HG02970 (cell line): Measurements from ENCODE around the gene MED14.

Source experiments
- ATAC-seq: cut with Tn5 transposase; IDR thresholded peaks from one replicate; pipeline ENCODE4 v1.9.1; 2021; ENCODE audit warnings: mild to moderate bottlenecking, moderate library complexity, moderate number of reproducible peaks; ENCODE audit not compliant: unreplicated experiment, low FRiP score

Gene MED14

DNA sequence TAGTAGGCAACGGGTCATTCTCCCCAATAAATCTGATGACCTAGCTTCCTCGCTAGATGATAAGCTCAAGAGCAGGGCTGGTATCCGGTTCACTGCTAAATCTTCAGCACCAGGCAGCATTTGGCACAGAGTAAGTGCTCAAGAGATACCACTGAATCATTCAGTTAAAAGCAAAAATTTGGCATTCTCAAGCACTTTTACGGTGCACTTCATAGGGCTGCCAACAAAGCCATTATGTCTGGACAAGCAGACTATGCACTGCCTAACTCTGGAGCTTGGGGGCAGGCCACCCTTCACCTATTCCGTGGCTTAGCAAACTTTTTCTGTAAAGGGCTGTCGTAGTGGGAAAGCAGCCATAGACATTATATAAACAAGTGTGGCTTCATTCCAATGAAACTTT, 64.2 kb downstream of the MED14 start:
- no peak for ATAC-seq

DNA sequence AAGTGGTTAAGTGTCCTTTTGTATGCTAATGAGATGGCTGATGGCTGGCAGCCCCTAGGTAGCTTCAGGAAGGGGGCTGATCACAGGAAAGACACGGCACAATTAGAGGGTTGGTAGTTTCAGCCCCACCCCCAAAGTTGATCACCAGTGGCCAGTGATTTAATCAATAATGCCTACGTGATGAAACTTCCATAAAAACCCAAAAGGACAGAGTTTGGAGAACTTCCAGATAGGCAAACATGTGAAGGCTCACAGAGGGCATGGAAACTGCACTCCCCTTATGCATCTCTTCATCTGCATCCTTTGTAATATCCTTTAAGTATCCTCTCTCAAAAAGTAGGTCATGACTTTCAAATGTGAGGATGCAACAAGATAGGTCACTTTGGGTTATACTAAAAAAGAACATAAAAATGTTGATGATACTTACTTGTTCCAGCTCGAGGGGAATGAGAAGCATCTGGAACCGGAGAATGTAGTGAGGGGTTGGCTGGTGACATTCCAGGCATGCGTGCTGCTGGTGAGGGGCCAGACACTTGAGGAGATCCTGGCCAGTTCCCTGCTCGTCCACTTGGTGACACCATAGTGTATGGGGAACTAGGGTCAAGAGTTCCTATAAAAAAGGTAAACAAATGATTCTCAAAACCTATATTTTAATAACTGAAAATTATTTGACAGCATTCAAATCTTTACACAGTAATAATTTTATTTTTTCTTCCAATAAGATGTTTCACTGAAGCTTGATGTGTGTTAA, 71.3 kb downstream of the MED14 start:
- no peak for ATAC-seq

DNA sequence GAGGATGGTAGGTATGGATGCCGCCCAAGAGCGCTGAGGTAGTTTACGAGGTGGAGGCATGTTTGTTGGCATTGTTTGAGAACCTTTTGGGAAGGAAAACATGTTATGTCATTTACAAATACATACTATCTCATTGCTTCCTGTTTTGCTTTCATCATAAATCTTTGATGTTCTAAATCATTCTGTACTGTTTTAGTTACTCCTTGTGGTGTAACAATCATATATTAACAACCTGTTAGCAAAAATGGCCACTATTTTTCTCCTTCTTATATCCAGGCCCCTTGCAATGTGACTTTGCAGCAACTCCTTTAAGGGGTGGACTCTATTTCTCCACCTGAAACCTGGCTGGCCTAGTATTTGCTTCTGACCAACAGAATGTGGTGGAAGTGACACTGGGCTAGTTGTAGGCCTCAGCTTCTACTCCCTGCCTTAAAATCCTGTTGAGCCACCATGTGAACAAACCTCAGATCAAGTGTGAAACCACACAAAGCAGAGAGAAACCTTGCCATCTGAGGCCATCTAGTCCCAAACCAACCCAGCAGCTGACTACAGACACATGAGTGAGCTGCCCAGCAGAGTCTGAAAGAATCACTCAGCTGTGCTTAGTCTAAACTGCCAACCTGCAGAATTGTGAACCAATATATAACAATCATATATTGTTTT, 72.1 kb downstream of the MED14 start:
- ATAC-seq: no peak

DNA sequence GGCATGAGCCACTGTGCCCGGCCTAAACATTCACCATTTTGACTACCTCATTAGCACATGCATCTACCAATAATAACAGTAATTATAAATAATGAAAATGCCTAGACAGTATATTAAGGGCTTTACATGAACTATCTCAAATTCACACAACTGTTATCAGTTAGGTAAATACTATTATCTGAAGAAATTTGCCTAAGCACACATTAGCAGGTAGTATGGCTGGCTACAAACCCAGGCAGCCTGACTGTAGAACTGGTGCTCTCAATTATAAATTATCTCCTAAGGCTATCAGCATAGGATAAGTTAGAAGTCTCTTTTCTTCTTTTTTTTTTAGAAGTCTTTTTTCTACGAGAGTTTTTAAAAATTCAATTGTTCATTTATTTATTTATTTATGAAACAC, 73.9 kb downstream of the MED14 start:
- ATAC-seq: no peak

DNA sequence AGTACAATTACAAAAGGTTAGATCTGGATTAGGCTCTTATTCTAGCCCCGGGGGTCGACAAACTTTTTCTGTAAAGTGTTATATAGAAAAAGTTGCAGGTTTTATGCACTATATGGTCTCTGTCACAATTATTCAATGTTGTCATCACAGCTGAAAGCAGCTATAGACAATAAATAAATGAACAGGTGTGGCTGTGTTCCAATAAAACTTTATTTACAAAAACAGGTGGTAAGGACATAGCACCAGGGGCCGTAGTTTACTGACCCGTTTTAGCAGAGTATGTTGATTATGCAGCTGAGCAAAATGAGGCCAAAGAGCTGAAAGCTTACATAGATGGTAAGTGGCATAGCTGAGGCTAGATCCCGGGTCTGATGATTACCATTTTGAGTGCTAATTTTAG, 75.0 kb downstream of the MED14 start:
- no peak for ATAC-seq

DNA sequence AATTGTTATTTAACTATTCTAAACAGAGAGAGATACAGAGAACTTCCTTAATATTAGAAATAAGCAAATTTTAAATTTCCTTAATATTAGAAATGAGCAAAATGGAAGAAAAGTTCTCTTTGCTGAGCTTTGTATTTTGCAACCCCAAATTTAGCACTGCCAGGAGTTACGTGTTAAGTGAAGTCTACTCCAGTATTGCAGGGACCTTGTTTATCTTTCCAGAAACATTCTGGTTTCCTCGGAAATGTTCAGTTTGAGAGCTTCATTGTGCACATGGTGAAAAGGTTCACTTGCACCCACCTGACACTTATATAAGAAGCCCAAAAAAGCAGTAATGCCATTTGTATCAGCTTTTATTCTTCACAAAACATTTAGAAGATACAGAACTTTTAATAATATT, 81.8 kb downstream of the MED14 start:
- ATAC-seq: no peak

DNA sequence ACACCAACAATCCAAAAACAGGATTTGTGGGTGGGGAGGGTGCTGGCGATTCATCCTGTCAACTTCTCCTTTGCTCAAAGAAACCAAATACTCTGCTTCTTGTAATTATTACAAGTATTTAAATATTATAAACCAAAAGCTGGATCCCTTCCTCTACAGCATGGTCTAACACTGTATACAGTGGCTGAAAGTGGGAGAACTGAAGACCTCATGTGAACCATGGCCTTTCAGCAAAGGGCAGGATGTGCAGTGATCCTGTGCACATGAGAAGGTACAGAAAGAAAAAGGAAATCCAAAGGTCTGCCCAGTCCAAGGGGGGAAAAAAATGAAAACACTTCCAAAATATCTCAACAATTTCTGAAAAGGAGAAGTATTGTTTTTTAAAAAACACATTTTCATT, 82.7 kb downstream of the MED14 start:
- no peak for ATAC-seq

DNA sequence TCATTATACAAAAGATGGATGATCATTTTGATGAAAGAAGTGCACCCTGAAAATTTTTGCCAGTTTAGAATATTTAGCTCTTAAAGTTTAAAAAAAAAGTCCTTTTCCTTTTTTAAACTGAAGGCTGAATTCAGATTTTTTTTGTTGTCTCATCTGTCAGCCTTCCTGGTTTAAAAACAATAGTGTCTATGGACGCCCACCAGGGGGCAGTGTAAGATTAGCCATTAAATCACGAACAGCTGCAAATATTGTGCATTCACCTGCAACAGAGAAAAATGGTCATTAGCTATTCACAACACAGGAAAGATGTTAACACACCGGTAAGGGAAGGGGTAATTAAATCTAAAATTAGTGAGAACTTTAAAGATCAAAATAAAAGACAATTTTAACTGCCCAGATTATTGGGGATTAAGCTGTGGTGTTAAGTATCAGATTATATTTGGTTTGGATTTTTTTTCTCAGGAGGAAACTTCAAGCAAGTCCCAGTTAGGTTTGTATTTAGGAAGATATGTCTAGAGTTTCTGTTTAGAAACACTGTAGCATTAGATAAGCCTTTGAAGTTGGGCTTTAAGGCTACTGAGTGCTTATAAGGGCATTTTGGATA, 83.6 kb downstream of the MED14 start:
- no peak for ATAC-seq

DNA sequence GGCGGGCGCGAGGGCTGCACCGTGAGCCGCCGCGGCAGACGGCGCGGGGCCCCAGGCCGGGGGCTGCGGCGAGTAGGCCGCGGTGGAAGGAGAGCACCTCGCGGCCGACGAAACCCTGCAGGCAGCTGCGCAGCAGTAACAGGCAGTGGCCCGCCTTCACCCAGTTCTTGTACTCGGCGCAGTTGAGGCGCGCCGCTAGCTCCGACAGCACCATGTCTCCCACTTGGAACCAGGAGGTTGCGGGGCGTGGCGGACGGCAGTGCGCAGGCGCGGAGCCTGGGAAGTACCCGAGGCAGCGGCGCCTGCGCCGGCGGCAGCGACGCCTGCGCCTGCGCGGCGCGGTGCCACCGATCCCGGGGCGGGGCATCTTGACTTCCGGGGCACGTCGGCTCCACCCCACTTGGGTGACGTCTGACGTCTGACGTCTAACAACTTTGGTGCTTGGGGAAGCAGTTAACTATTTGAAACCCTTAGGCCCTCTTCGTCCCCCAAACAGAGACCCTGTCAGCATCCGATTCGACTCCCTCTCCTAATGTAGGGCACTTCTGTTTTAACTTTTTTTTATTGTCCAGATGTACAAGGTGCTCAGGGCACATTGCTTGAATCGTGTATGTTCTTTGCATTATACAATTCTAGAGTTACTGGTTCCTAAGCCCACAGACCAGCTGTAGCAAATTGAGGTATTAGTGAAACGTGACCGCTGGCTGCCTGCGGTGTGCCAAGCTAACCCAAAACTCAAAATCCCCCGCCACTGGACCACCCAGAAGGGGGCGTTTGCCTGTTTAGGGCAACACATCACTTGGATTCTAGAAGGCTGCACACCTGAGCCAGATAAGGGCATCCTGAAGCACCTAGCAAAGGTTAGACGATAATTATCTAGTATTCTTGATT, 87.8 kb downstream of the MED14 start, which contains the start of gene CXorf38:
Gene CXorf38, minus strand, starts transcription at position 255 of the 891 bp plus-strand sequence. Its CDS starts 41 bp downstream, at position 214.
- peak; percentile 65 for ATAC-seq

DNA sequence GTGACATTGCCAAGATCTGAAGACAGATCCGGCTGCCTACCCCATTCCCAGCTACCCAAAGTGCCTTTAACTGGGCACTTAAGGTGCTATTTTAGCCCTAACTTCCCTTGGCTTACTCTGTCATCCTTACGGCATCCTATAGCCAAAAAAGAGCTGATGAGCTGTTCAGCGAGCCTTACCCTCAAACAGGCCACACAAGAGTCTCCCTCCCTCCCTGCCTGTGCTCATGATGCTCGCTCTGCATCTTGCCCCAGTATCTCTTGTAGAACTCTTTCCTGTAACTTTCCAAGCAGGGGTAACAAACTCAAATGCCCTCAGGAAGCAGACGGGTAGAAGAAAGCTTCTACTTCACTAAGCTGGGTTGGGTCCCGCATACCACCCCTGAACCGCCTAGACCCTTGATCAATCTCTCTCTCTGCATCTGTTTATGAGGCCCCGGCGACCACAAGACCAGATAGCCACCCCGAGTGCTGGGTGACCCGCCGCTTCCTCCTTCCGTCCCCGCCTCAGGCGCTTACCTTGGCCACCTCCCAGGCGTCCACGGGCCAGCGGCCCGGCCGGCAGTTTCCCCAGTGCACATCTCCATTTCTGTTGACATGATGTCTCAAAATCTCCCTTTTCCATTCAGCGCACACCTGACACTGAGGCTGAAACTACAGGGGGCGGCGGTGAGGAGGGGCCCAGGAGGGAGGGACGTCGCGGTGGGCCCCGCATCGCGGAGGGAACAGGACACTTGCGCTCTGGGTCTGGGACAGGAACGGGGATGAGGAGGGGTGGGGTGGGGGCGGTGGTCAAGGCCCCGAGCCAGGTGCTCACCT, 88.6 kb downstream of the MED14 start:
- peak; percentile 13 for ATAC-seq

DNA sequence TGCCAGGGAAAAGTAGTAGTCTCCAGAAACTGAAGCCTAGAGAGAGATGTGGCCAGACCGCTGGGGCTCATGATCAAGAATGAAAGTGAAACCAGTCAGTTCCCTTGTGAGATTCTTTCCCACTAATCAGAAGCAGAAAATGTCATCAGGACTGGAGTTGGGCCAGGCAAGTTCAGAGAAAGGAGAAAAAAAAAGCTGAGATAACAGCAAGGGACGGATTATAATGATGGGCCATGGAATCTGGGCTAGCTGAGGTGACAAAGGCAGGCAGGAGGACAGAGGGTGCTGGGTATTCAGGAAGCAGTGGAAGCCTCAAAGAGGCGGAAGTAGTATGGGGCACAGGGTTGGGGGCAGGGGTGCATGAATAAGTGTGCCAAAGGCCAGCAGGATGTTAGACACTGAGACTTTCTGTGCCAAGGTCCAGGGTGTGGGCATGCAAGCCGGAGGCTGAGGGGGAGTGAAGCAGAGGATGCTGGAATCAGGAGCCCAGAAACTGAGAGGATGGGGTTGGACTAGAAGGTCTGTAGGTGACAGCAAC, 90.5 kb downstream of the MED14 start:
- no peak for ATAC-seq

DNA sequence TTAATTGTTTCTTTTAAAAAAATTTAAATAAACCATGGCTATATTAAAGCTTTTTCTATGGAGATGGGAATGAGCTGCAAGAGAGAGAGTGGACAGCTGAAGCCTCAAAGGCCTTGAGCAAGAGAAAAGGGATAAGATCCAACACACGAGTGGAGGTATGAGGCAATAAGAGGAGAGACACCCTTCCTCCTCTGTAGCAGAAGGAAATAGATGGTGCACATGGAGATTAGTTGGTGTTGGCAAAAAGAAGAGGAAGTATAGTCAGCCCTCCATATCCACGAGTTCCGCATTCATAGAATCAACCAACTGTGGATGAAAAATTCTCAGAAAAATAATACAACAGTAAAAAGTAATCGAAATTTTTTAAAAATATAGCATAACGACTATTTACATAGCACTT, 91.2 kb downstream of the MED14 start:
- no peak for ATAC-seq

DNA sequence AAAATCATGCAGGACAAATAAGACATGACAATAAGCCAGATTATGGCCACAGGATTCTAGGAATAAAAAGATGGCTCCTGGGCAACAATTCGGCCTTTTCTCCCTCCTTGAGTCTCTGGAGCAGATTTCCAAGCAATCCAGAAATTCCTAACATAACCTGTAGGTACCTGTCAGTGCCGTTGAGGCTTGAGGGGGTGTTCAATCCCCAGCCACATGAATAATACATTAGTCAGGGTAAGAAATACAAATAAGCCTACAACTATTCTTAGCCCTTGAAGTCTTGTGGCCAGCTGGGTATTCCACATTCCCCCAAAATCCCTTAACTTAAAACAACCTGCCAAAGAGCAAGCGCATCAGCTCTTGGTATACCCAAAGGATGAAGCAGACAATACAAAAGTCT, 97.7 kb downstream of the MED14 start:
- no peak for ATAC-seq

DNA sequence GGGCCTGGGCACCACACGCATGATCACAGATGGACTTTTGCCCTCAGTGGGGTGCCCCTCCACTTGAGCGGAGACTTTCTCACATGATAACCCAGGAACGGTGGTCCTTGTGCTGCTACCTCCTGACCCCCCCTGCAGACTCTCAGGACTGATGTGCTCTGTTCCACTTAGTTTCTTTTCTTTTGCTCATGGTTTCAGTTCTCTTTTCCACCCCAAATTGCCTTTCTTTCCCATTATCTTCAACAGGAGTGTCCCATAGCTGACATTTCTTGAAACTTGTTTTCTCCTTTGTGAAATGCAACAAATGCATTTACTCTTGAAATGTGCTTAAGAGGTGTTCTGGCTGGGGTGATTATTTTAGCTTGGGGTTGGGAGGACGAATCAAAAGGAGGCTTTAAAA, 103.1 kb downstream of the MED14 start:
- no peak for ATAC-seq

DNA sequence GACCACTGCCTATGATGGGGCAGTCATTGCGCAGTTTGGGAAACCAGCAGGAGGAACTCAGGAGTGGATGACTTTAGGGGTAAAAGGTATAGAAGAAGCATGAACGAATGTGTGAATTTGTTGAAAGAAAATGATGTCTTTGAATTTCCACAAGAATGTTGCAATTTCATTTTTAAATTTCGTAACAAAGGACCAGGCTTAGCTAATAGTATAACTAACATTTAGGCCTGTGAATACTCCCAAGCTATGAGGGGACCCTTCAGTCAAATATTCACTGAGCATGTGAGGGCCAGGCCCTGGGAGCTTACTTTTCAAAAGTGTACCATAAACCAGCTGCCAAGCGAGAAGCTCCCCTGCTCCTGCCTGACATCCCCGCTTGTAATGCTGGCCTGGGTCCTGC, 106.8 kb downstream of the MED14 start:
- ATAC-seq: no peak

DNA sequence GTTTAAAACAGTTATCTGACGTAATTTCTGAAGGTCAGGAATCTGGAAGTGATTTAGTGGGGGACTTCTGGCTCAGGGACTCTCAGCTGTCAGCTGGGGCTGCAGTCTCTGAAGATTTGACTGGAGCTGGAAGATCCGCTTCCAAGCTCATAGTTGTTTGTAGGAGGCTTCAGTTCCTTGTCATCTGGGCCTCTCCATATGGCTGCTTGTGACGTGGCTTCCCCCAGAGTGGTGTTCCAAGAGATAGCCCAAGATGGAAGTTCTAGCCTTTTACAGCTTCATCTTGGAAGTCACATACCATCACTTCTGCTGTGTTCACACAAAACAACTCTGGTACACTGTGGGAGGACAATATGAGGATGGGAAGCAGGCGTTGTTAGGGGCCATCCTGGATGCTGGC, 110.0 kb downstream of the MED14 start:
- ATAC-seq: no peak

DNA sequence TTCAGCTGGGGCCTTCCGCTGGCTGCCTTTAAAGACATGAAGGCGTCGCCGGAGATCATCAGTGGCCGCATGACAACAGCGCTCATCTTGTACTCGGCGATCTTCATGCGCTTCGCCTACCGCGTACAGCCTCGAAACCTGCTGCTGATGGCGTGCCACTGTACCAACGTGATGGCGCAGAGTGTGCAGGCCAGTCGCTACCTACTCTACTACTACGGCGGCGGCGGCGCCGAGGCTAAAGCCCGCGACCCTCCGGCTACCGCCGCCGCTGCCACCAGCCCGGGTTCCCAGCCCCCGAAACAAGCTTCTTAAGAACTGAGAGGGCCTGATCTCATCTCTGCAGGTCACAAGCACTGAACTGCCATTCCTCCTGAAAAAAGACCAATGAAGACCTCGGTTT, 111.7 kb downstream of the MED14 start:
- no peak for ATAC-seq

DNA sequence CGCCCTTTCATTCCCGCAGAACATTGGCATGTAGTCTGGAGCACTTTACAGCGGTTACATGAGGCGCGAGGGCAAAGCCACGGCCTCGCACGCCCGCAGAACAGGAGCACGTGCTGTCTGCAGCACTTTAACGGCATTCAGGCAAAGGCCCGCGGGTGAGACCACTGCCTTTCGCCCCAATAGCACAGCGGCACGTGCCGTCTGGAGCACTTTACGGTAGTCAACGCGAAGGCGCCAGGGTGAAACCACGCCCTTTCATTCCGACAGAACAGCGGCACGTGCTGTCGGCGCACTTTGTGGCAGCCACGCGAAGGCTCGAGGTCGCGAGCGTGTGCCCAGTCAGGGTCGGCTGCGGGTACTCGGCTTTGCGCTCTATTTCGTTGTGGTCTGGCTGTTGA, 112.2 kb downstream of the MED14 start, which contains the start of gene MPC1L:
Gene MPC1L, plus strand, starts transcription at position 290 of the 398 bp plus-strand sequence. CDS start 138 bp downstream, outside the sequence.
- no peak for ATAC-seq

DNA sequence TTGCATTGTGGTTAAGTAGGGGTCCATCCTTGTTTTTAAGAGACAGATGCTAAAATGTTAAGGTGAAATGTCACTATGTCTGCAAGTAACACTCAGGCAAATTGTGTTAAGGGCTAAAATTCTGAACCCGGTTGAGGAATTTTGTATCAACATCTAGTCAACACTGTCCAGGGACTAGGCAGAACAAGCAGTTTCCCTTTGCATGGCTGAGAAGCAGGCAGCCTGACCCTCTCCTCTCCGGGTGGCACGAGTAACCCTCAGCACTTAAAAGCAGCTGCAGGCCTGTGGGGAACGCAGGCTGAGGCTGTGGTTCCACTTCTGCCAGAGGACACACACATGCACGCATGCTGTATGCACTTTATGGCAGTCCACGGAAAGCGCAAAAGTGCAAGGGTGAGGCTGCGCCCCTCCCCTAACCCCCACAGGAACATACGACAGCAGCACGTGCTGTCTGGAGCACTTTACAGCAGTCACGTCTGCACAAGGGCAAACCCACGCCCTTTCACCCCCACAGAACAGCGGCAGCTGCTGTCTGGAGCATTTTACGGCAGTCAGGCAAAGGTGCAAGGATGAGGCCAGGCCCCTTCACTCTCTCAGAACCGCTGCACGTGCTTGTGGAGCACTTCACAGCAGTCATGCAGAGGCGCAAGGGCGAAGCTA, 112.7 kb downstream of the MED14 start:
- ATAC-seq: no peak
